GM13977 (cell line): ENCODE data around the gene AIF1L.
"Not testable (repeated sequence)": the region's sequence is repeated elsewhere in the genome, so short reads cannot be mapped to it uniquely, and the experiment has no call there.

ENCODE experiments used
- DNase-seq: peaks from one replicate; pipeline ENCODE4 v3.0.0; 2012; ENCODE audit warnings: low spot score
- in situ Hi-C: fragments of 300-500 bp; cut with MboI; formaldehyde crosslinking; loops from one replicate; pipeline ENCODE4 v1.12.0; 2022; ENCODE audit warnings: low sequenced_read_pairs, low pct_unique_long_range_greater_than_20kb, mixed read lengths, inconsistent platforms; ENCODE audit not compliant: unreplicated experiment
- TF ChIP-seq, protein P1 (sequence below): IDR thresholded peaks from 2 replicates; pipeline ENCODE4 v1.5.1; 2012; ENCODE audit warnings: mild to moderate bottlenecking, control low read depth; ENCODE audit not compliant: insufficient read depth; ENCODE audit errors: extremely low read depth, missing control alignments

Gene AIF1L

DNA sequence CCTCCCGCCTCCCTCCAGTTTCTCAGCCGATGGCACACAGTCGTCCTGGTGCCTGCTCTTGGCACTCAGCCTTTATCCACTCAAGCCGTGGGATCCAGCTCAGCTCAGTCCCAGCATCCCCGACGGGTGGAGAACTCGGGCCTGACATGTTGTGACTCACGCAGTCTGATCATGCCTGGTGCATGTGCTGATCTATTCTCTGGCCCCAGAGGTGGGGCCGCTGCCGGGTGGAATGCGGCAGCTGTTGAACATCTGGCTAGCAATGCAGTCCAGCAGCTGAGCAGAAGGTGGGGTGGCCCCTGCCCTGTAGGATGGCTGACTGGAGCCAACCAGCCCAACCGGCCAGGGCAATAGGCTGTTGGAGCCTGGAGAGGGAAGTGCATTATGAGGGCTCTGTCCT, 1.7 kb upstream of the AIF1L start:
- in situ Hi-C loops = no loop called here
- TF ChIP-seq, protein P1, sequence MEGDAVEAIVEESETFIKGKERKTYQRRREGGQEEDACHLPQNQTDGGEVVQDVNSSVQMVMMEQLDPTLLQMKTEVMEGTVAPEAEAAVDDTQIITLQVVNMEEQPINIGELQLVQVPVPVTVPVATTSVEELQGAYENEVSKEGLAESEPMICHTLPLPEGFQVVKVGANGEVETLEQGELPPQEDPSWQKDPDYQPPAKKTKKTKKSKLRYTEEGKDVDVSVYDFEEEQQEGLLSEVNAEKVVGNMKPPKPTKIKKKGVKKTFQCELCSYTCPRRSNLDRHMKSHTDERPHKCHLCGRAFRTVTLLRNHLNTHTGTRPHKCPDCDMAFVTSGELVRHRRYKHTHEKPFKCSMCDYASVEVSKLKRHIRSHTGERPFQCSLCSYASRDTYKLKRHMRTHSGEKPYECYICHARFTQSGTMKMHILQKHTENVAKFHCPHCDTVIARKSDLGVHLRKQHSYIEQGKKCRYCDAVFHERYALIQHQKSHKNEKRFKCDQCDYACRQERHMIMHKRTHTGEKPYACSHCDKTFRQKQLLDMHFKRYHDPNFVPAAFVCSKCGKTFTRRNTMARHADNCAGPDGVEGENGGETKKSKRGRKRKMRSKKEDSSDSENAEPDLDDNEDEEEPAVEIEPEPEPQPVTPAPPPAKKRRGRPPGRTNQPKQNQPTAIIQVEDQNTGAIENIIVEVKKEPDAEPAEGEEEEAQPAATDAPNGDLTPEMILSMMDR = no peak
- no peak for DNase-seq

DNA sequence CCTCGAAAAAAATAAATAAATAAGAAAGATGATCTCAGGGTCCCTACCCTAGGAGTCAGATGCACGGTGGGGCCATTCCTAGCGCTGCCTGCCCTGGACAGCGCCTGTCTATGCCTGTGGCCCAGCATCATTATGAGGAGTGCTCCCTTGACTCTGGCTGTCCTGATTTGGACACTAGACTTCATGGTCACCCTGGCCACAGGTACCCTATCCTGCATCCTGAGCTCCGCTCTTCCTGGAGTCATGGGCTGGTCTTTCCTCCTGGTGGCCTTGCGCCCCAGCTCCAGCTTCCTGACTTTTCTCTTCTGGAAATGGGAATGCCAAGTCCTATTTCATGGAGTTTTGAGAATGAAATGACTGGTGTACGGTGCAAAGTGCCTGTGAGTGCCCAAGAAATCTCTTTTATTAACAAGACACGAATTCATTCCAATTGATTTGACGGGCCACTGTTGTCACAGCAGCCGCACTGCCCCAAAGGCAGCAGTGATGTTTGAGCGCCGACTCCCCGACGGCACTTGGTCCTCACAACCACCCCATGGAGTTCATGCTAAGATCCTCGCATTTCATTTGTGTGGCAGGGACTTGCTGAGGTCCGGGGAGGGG, 564 bp upstream of the AIF1L start:
- no peak for DNase-seq
- TF ChIP-seq, protein P1 = no peak
- in situ Hi-C loops = no loop called here

GRCh38 chr9:131097126-131097947, 1.0 kb downstream of the AIF1L start:
- TF ChIP-seq, protein P1 = no peak
- DNase-seq = no peak
- in situ Hi-C loops = no loop called here

DNA sequence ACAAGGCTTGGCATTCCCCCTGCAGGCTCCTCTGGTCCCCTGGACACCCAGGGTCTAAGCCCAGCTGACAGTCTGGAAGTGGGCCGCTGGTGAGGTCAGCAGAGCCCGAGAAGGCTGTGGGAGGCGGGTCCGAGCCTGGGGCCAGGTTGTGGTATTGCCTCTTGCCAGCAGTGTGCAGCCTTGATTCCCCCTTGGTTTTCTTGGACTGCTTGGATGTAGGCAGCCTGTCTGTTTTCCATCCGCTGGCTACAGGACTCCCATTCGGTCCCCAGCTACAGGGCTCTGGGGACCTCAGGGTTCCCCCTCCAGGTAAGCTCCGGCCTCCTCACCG, 1.6 kb downstream of the AIF1L start:
- TF ChIP-seq, protein P1 = no peak
- no peak for DNase-seq
- in situ Hi-C loops = no loop called here

DNA sequence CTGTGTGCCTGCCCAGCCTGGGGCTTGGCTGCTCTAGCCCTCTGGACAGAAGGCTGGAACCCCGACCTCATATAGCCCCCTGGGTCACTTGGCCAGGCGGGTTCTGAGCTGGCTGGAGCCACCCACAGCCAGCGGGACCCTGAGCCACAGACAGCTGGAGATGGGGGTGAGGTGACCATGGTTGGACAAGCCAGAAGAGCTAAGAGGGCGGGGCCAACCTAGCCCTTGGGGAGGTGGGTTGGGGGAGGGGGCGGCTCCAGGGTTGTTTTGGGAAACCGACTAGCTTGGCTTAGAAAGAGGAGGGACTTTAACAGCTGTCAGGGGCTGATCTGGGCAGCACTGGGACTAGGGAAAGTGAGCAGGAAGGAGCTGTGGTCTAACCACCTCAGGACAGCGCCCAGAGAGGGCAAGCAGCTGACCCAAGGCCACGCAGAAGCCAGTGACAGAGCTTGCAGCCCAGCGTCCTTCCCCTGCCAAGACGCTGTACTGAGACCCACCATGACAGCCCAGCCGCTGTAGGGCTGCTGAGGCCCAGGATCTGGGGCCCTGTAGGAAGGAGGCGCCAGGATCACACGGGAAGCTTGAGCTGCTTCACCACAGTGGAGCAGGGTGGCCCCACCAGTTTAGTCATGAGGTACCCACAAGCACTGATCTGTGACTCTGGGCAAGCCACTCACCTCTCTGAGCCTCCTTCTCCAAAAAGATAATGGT, 2.2 kb downstream of the AIF1L start:
- in situ Hi-C loops = no loop called here
- no peak for DNase-seq
- TF ChIP-seq, protein P1 = no peak

DNA sequence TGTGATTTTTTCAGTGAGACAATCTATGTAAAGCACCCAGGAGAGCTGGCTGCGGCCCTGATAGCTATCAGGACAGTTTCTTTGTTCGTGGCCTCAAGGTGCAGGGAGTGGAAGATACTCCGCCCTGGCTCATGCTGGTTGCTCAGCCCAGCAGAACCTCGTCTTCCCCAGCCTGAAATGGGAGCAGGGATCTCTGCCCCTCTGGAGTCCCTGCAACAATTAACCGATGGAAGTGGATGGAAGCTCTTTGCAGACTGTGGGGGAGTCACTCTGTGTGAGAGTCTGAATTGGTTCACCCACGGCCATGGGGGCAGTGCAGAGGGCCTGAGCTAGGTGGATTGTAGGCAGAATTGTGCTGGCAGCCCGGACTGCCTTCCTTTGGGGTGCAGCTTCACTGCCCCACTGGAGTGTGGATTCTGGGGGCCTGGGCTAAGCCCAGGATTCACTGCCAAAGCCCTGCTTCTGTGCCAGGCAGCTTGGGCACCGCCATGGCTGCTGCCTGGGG, 2.8 kb downstream of the AIF1L start:
- TF ChIP-seq, protein P1 = no peak
- DNase-seq = no peak
- in situ Hi-C loops = no loop called here

GRCh38 chr9:131099845-131100244, 3.5 kb downstream of the AIF1L start:
- DNase-seq, in situ Hi-C loops: not testable (repeated sequence)
